HepG2 (cell line): ENCODE measurements around the gene PDE9A. TPM values are rescaled to one million over a fixed set of nuclear protein-coding genes. Genes with fewer than 3 reads are reported as not detected.

ENCODE experiments used
- ARNT ChIP-seq: fragments of 450-650 bp; IDR thresholded peaks from 2 replicates; pipeline ENCODE4 v1.6.1; 2017
- ARNT2 ChIP-seq: sonication (generic); formaldehyde crosslinking; IDR thresholded peaks from 2 replicates; pipeline ENCODE4 v1.8.0; 2022; ENCODE audit warnings: mild to moderate bottlenecking, low read depth, missing genetic modification reagents, moderate library complexity
- CAMTA2 ChIP-seq: sonication (generic); formaldehyde crosslinking; IDR thresholded peaks from 2 replicates; pipeline ENCODE4 v1.4.0; 2020; ENCODE audit warnings: mild to moderate bottlenecking, missing genetic modification reagents, borderline replicate concordance
- CREB3 ChIP-seq: sonication (generic); formaldehyde crosslinking; IDR thresholded peaks from 2 replicates; pipeline ENCODE4 v1.5.0; 2020; ENCODE audit warnings: missing genetic modification reagents
- FOXO4 ChIP-seq: sonication (generic); formaldehyde crosslinking; conservative IDR thresholded peaks from 2 replicates; pipeline ENCODE4 v1.8.1; 2023; ENCODE audit warnings: missing genetic modification reagents
- KLF9 ChIP-seq: IDR thresholded peaks from 2 replicates; pipeline ENCODE4 v1.6.1; 2016; ENCODE audit warnings: low read depth
- RBFOX2 ChIP-seq: fragments of 200-400 bp; formaldehyde crosslinking; IDR thresholded peaks from 2 replicates; pipeline ENCODE4 v1.6.1; 2017; ENCODE audit warnings: low read depth, mild to moderate bottlenecking, low read length
- SALL2 ChIP-seq: sonication (generic); formaldehyde crosslinking; IDR thresholded peaks from 2 replicates; pipeline ENCODE4 v1.8.1; 2023; ENCODE audit warnings: mild to moderate bottlenecking, missing genetic modification reagents, inconsistent platforms
- SIN3B ChIP-seq: fragments of 150-350 bp; IDR thresholded peaks from 2 replicates; pipeline ENCODE4 v1.6.1; 2014; ENCODE audit warnings: low read length
- ZBTB38 ChIP-seq: sonication (generic); formaldehyde crosslinking; IDR thresholded peaks from 2 replicates; pipeline ENCODE4 v1.5.1; 2020; ENCODE audit warnings: mild to moderate bottlenecking, missing genetic modification reagents
- ZBTB40 ChIP-seq, 2 experiments: fragments of 450-650 bp in 1 of 2; sonication (generic) in 1 of 2; formaldehyde crosslinking in 1 of 2; IDR thresholded peaks; 2 replicates each; pipeline versions ENCODE4 v1.6.1 to v1.8.0; 2016 to 2022; ENCODE audit warnings: antibody characterized with exemption in 1 of 2, mild to moderate bottlenecking in 1 of 2, missing genetic modification reagents in 1 of 2
- ZNF101 ChIP-seq: sonication (generic); formaldehyde crosslinking; IDR thresholded peaks from 2 replicates; pipeline ENCODE4 v1.4.0; 2020; ENCODE audit warnings: mild to moderate bottlenecking, low read depth, missing genetic modification reagents, borderline replicate concordance
- ZNF639 ChIP-seq: conservative IDR thresholded peaks from 2 replicates; pipeline ENCODE4 v1.6.1; 2018; ENCODE audit warnings: missing genetic modification reagents
- ZNF784 ChIP-seq: sonication (generic); formaldehyde crosslinking; IDR thresholded peaks from 2 replicates; pipeline ENCODE4 v1.5.1; 2020; ENCODE audit warnings: missing genetic modification reagents, mild to moderate bottlenecking, borderline replicate concordance
- polyA plus RNA-seq, 8 experiments: library from polyadenylated mRNA; depleted of rRNA in 3 of 8; stranded (reverse) in 7 of 8; unstranded in 1 of 8; fragments of >200 nt; fragmentation: Illumina TruSeq in 4 of 8; extraction: Trizol in 4 of 8; gene quantifications; 2 replicates each; pipeline versions ENCODE4 v1.2.1 to v1.2.3, GENCODE V29; 2011 to 2016; ENCODE audit warnings: low read depth in 4 of 8, missing spikeins in 1 of 8, mixed read lengths in 1 of 8; ENCODE audit not compliant: insufficient read depth in 1 of 8
- total RNA-seq, 5 experiments: library from RNA; depleted of rRNA; stranded (reverse); fragments of >200 nt; fragmentation: Illumina TruSeq; extraction: Trizol; gene quantifications; 2 replicates each; pipeline ENCODE4 v1.2.3, GENCODE V29; 2016; ENCODE audit warnings: low read depth in 1 of 5

The PDE9A gene
- total and polyA plus RNA-seq, 2 of the 13 experiments (the other 11 are each of a cell fraction or from before 2014, with no cell fraction given): 4.6 to 19.7 TPM

GRCh38 chr21:42739061-42739931 lies 85.9 kb downstream of the PDE9A start (continued):
- TF ChIP-seq ZBTB38 (CRISPR knock-in tag) (no peak), CAMTA2 (CRISPR knock-in tag) (no peak), FOXO4 (0 out of 2 replicates have a peak, but pooled peaks have one; percentile 35), RBFOX2 (peak; percentile 42; the same call in 1 of the 2 replicates), ZNF784 (CRISPR knock-in tag) (0 out of 2 replicates have a peak, but pooled peaks have one; percentile 9), CREB3 (CRISPR knock-in tag) (no peak), ZBTB40 (IDR thresholded peaks at IDR 0.05) (no peak), ZBTB40 (CRISPR knock-in tag; IDR thresholded peaks at IDR 0.05) (no peak), ARNT (no peak), SALL2 (CRISPR knock-in tag) (no peak), ZNF101 (CRISPR knock-in tag) (no peak), ARNT2 (CRISPR knock-in tag) (no peak), KLF9 (CRISPR knock-in tag) (no peak), ZNF639 (no peak), SIN3B (no peak)
